GM13976 (cell line): ENCODE results near the gene CPNE5.

Source experiments
- DNase-seq: peaks from one replicate; pipeline ENCODE4 v3.0.0; 2012; ENCODE audit warnings: low spot score
- in situ Hi-C: fragments of 300-500 bp; cut with MboI; formaldehyde crosslinking; loops from one replicate; pipeline ENCODE4 v1.12.0; 2022; ENCODE audit warnings: low sequenced_read_pairs, mixed read lengths, inconsistent platforms; ENCODE audit not compliant: unreplicated experiment
- TF ChIP-seq, protein P1 (sequence below): IDR thresholded peaks from 2 replicates; pipeline ENCODE4 v1.5.1; 2012; ENCODE audit warnings: borderline replicate concordance, mild to moderate bottlenecking; ENCODE audit not compliant: insufficient read depth; ENCODE audit errors: extremely low read depth, missing control alignments, control extremely low read depth

CPNE5 gene

DNA sequence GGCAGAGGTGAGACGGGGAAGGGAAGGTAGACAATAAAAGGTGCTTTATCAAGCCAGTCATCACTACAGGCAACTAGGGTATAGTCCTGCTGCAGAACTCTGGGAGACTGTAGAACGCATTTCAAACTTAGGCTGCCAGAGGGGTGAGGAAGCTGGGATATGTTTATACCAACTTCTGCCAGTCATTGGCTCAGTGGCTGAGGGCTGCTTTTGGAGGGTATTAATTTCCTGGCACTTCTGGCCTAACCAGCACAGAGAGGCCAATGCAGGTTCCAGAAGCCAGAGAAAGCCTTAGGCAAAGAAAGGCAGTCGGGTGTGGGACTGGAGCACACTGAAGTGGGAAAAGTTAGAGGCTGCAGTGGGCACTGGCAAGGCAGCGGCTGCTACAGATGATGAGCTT, 3.9 kb upstream of the CPNE5 start:
- no peak for DNase-seq
- in situ Hi-C loops: no loop called here
- TF ChIP-seq, protein P1, sequence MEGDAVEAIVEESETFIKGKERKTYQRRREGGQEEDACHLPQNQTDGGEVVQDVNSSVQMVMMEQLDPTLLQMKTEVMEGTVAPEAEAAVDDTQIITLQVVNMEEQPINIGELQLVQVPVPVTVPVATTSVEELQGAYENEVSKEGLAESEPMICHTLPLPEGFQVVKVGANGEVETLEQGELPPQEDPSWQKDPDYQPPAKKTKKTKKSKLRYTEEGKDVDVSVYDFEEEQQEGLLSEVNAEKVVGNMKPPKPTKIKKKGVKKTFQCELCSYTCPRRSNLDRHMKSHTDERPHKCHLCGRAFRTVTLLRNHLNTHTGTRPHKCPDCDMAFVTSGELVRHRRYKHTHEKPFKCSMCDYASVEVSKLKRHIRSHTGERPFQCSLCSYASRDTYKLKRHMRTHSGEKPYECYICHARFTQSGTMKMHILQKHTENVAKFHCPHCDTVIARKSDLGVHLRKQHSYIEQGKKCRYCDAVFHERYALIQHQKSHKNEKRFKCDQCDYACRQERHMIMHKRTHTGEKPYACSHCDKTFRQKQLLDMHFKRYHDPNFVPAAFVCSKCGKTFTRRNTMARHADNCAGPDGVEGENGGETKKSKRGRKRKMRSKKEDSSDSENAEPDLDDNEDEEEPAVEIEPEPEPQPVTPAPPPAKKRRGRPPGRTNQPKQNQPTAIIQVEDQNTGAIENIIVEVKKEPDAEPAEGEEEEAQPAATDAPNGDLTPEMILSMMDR: no peak

DNA sequence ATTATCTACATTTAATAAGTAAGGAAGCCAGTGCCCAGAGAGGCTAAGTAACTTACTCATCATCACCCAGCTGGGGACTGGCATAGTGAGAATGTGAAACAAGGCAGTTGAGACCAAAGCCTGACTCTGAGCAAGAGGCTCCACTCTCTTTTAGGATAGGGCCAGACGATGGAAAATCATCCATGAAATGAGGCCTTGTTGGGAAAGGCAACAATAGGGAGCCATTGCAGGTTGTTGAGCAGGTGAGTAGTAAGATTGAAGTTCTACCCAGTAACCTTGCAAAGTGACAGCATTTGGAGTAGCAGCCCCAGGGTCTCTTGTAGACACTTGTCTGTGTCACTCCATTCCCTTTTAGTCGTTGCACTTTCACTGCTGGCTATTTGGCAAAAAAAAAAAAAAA, 2.5 kb upstream of the CPNE5 start:
- DNase-seq: no peak
- TF ChIP-seq, protein P1: no peak
- in situ Hi-C loops: no loop called here

DNA sequence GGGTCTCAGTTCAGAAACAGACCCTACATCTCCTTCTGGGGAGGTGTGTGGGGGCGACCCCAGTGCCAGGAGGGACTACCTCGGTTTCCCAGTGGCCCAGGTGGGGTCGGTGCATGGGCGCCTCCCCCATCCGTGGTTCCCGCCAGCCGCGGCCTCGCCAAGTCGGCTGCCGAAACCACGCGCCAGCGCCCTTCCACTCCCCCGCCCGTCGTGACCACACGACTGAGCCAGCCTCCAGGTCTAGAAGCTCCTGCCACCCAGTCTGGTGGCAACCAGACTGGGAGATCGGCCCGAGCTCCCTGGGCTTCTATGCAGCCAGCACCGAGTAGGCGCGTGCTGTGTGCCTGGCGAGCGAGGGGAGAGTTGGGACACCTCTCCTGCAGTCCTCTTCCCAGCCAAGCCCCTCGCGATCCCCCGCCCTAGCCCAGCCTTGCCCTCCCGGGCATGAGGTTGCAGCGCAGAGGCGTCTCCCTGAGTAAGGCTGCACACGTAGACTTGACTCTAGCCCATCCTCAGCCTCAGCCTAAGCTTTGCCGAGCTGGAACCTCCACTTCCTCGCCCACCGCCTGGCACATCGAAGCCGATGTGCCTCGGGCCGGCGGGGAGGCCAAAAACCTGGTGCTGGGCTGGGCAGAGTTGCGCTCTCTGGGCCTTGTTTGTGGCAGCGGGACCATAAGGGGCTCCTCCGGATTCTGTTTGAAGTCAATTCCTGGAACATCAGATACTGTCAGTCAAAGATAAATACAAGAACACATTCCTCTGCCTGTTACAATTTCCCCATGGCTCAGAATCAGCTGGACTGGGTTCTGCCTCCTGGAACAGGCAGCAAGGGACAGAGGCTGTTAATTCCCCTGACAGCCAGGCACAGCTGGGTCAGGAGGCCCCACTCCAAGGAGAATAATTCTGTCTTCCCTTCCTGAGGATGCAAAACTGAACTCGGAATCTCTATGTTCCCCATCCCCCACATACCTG, 1.5 kb upstream of the CPNE5 start:
- TF ChIP-seq, protein P1: no peak
- DNase-seq: no peak
- in situ Hi-C loops: no loop called here

- TF ChIP-seq, protein P1: no peak
- DNase-seq: peak; percentile 73
- in situ Hi-C loops: no loop called here
Measured at GRCh38 chr6:36839749-36840431, 646 bp upstream of the CPNE5 start.

GRCh38 chr6:36837686-36838085, 1.6 kb downstream of the CPNE5 start:
- in situ Hi-C loops: no loop called here
- TF ChIP-seq, protein P1: no peak
- no peak for DNase-seq

GRCh38 chr6:36837022-36837339, 2.3 kb downstream of the CPNE5 start:
- in situ Hi-C loops: no loop called here
- TF ChIP-seq, protein P1: no peak
- DNase-seq: no peak
